Kidney (tissue), 14 donors: ENCODE data around the gene MOSPD3. TPM values are rescaled to one million over a fixed set of nuclear protein-coding genes. Genes with fewer than 3 reads are reported as not detected.

ENCODE experiments used
- DNase-seq, 5 donors: peaks; one replicate each; pipeline ENCODE4 v3.0.0-alpha.2; 2013 to 2020
- FAIRE-seq: peaks from 2 replicates; lab custom pipeline; 2012; peaks lifted over from hg19 to GRCh38; lab: Jason Lieb, UNC
- H3K27ac ChIP-seq, 2 donors: one replicate each; pipeline ENCODE4 v1.7.0; 2013; ENCODE audit warnings: low read depth in 2 of 2, low read length in 2 of 2, inconsistent platforms in 1 of 2
- H3K27me3 ChIP-seq: one replicate; pipeline ENCODE4 v1.7.1; 2013; ENCODE audit warnings: low read length, inconsistent platforms; ENCODE audit not compliant: control insufficient read depth, insufficient read depth
- H3K36me3 ChIP-seq, 3 donors: one replicate each; pipeline versions ENCODE4 v1.7.0 to v1.7.1; 2013; ENCODE audit warnings: low read length in 3 of 3, control low read depth in 1 of 3, inconsistent platforms in 1 of 3; ENCODE audit not compliant: insufficient read depth in 3 of 3, control insufficient read depth in 2 of 3
- H3K4me1 ChIP-seq, 3 donors: one replicate each; pipeline versions ENCODE4 v1.7.0 to v1.7.1; 2013; ENCODE audit warnings: low read length in 3 of 3, inconsistent platforms in 1 of 3, low read depth in 1 of 3; ENCODE audit not compliant: control insufficient read depth in 2 of 3, insufficient read depth in 2 of 3
- H3K4me3 ChIP-seq, 3 donors: one replicate each; pipeline versions ENCODE4 v1.7.0 to v1.8.1; 2013; ENCODE audit warnings: low read length in 3 of 3, control low read depth in 1 of 3, inconsistent platforms in 1 of 3
- H3K9ac ChIP-seq, 3 donors: one replicate each; pipeline versions ENCODE4 v1.7.0 to v1.7.1; 2013; ENCODE audit warnings: low read length in 3 of 3, control low read depth in 1 of 3, inconsistent platforms in 1 of 3
- H3K9me3 ChIP-seq, 3 donors: one replicate each; pipeline versions ENCODE4 v1.7.0 to v1.7.1; 2013; ENCODE audit warnings: low read length in 3 of 3, control low read depth in 1 of 3, inconsistent platforms in 1 of 3; ENCODE audit not compliant: control insufficient read depth in 2 of 3, insufficient read depth in 1 of 3
- CTCF ChIP-seq: IDR thresholded peaks from 3 replicates; pipeline ENCODE4 v1.5.1; 2012; ENCODE audit warnings: mild to moderate bottlenecking, moderate library complexity, borderline replicate concordance; ENCODE audit not compliant: insufficient read depth; ENCODE audit errors: extremely low read depth
- intact Hi-C: fragments of 100-400 bp; cut with DNase I; formaldehyde crosslinking; loops from one replicate; pipeline ENCODE4 v1.11.1; 2022
- polyA plus RNA-seq: library from polyadenylated mRNA; stranded (reverse); fragments of 350-450 nt; fragmentation: Illumina TruSeq; extraction: RNeasy Lipid Tissue Mini Kit (QIAGEN cat#74804); gene quantifications from one replicate; pipeline ENCODE4 v1.2.3, GENCODE V29; 2014; ENCODE audit warnings: low read depth, low replicate concordance; ENCODE audit not compliant: insufficient read depth
- total RNA-seq: library from RNA; stranded (reverse); fragmentation: NEBNext Ultra II Directional; extraction: Animal tissue kit (Norgen Biotek cat#: 25700); gene quantifications from one replicate; pipeline ENCODE4 v1.2.1, GENCODE V29; 2021
- donor health status: control.
- donor health status: control.
- donor health status: control.
- donor health status: control.
- donor health status: control.
- donor health status: DM: yes; HTN: yes; CAD: no.
- donor health status: Normal renal cell carcinoma (clear cell type).

The MOSPD3 gene
- total and polyA plus RNA-seq, 2 donors from 2014 or later = 18.2 to 30.6 TPM

GRCh38 chr7:100623951-100624824, 11.8 kb downstream of the MOSPD3 start:
- Histone ChIP-seq H3K9ac (no peak overlapping the region), H3K9me3 (no peaks in the 10 kb centered on the region), H3K27ac (no peak overlapping the region), H3K27me3 (no peaks in the 10 kb centered on the region), H3K36me3 (no peaks in the 10 kb centered on the region), H3K4me1 (no peaks in the 10 kb centered on the region), H3K4me3 (no peak overlapping the region)
- intact Hi-C loops = no loop called here
- FAIRE-seq (no peak), DNase-seq (no peak)
- no peak for TF ChIP-seq CTCF

GRCh38 chr7:100626055-100626454, 13.7 kb downstream of the MOSPD3 start:
- intact Hi-C loops = no loop called here
- H3K27me3 ChIP-seq = no peaks in the 10 kb centered on the region
- no peaks in the 10 kb centered on the region for H3K9me3 ChIP-seq
- no peak overlapping the region for H3K9ac ChIP-seq
- H3K4me3 ChIP-seq = peak overlapping the region in 1 of 3 donors; percentile 21
- no peaks in the 10 kb centered on the region for H3K36me3 ChIP-seq
- DNase-seq (no peak), FAIRE-seq (no peak)
- no peaks in the 10 kb centered on the region for H3K4me1 ChIP-seq
- no peak overlapping the region for H3K27ac ChIP-seq
- TF ChIP-seq CTCF = no peak

- H3K4me3 ChIP-seq = peak overlapping the region in 2 of 3 donors; percentile 18 to 21
- no peak overlapping the region for H3K9ac ChIP-seq
- H3K36me3 ChIP-seq = no peaks in the 10 kb centered on the region
- no peaks in the 10 kb centered on the region for H3K4me1 ChIP-seq
- DNase-seq = peak; percentile 77 to 94 (median 88)
- H3K27ac ChIP-seq = no peak overlapping the region
- FAIRE-seq = no peak
- TF ChIP-seq CTCF = no peak
- intact Hi-C loops = no loop called here
- no peaks in the 10 kb centered on the region for H3K9me3 ChIP-seq
- H3K27me3 ChIP-seq = no peaks in the 10 kb centered on the region
Measured at GRCh38 chr7:100626530-100627237, 14.3 kb downstream of the MOSPD3 start.
